ENCODE measurements around the gene RREB1.
A peak's percentile ranks its signal among the peaks of the same experiment; 100 is the strongest.
"Not testable (repeated sequence)": the region's sequence is repeated elsewhere in the genome, so short reads cannot be mapped to it uniquely, and the experiment has no call there.

RREB1 gene

GRCh38 chr6:7144872-7145584, 37.3 kb downstream of the RREB1 start:
- DNase-seq = no peak

GRCh38 chr6:7145585-7145884, 37.8 kb downstream of the RREB1 start:
- DNase-seq = no peak

- DNase-seq = peak in 3 of 51 donors; percentile 15 to 22 (median 17)
These were observed 38.4 kb downstream of the RREB1 start for GRCh38 chr6:7145885-7146828.

- no peak for DNase-seq
These were observed 39.4 kb downstream of the RREB1 start for GRCh38 chr6:7147051-7147671.

GRCh38 chr6:7148100-7148822, 40.5 kb downstream of the RREB1 start:
- DNase-seq = no peak

GRCh38 chr6:7150381-7151064, 42.8 kb downstream of the RREB1 start:
- DNase-seq = no peak

GRCh38 chr6:7151381-7151780, 43.6 kb downstream of the RREB1 start:
- DNase-seq = no peak

GRCh38 chr6:7152462-7152861, 44.7 kb downstream of the RREB1 start:
- no peak for DNase-seq

GRCh38 chr6:7153789-7154188, 46.0 kb downstream of the RREB1 start:
- no peak for DNase-seq

- no peak for DNase-seq
These were observed 46.8 kb downstream of the RREB1 start for GRCh38 chr6:7154341-7155139.

- DNase-seq = no peak
These were observed 48.3 kb downstream of the RREB1 start for GRCh38 chr6:7155871-7156579.

GRCh38 chr6:7156643-7157278, 49.0 kb downstream of the RREB1 start:
- DNase-seq = no peak

- DNase-seq = not testable (repeated sequence)
These were observed 49.5 kb downstream of the RREB1 start for GRCh38 chr6:7157307-7157706.

- DNase-seq = no peak
These were observed 50.2 kb downstream of the RREB1 start for GRCh38 chr6:7157752-7158616.

- no peak for DNase-seq
These were observed 52.2 kb downstream of the RREB1 start for GRCh38 chr6:7159790-7160525.

GRCh38 chr6:7161253-7161623, 53.5 kb downstream of the RREB1 start:
- no peak for DNase-seq

- DNase-seq = no peak
These were observed 54.1 kb downstream of the RREB1 start for GRCh38 chr6:7161845-7162244.
